GM19351 (cell line): ENCODE measurements around the gene USP8.

ENCODE experiments used
- ATAC-seq: cut with Tn5 transposase; IDR thresholded peaks from one replicate; pipeline ENCODE4 v1.9.1; 2021; ENCODE audit warnings: mild to moderate bottlenecking, moderate library complexity; ENCODE audit not compliant: unreplicated experiment

Gene USP8

DNA sequence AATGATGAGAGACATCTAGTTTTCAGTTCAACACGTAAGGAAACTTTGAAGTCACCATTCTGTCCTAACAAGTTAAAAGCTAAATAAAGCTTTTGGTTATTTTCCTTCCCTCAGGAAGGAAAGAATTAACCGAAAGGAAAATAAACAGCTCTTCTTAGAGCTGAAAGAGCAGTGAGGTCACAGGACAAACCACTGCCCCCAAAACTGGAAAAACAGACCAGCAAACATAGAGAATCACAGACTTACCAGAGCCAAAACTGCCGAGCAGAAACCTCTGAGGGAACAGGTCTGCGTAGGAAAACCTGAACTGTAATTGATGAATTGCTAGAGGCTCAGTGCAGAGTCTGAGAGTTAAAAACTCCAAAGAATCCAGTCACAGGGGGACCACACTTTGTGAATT is 107.6 kb downstream of the USP8 start:
- no peak for ATAC-seq

DNA sequence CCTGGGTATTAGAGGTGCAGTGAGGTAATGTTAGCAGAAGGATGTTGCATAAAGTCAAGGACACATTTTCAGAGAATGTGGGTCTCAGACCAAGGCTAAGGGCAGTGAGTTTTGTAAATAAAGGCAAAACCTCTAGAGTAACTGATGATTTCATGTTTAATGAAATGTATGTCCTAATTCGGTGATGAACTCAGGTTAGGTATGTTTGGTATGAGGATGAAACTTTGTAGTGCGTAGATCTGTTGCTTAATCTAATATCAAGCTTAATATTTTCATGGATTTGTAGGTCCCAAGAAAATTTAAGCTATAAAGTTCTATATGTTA is 118.6 kb downstream of the USP8 start:
- no peak for ATAC-seq

DNA sequence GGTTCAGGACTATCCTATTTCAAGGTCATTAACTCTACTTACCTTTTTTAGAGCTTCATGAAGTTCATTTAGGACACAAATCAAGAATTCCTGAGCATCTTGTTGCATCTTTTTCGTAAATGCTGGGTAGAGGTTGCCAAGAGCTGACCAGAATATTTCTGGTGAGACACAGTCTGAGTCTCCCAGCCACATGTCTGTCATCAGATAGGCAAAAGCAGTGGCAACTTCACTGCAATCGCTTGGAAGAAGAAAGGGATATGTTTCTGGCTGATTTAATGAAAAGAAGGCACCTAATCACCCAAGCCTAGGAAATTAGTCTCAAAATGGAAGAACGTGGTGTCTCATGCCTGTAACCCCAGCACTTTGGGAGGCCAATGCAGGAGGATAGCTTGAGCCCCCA is 119.4 kb downstream of the USP8 start:
- no peak for ATAC-seq

DNA sequence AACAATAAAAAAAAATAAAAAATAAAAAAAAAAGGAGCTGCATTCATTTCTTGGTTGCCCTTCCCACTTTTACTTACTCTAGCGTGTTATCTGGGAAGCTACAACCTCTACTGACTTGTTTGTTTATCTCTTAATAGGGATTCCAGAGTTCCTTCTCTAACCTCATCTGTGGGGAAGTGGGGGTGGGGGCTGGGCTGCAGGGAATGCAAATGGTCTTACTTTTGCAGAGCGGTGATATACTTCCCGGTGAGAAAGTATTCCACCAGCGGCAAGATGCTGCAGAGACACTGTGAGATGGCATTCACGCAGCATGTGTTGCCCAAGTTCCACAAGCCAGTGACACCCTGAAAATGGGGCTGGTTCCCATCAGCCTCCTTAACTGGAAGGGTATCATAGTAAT is 120.2 kb downstream of the USP8 start:
- ATAC-seq = no peak

DNA sequence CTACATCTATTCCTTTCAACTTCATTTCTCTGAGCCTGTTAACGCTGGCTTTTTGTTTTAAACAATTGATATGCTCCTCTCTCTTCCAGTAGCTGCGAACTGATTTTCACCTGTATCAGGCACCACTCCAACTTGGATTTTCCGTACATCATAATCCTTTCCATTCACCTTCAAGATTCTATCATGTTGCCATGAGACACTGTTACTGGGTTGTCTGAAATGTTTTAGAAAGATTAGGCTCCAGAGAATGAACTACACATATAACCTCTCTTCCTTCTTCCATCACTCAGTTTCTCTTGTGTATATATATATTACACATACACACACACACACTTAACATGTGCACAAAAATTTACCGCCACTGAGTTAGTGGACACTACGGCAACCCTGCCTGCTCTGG is 122.4 kb downstream of the USP8 start, which contains the start of gene USP50:
Gene USP50, minus strand, starts transcription at position 101 of the 400 bp plus-strand sequence. CDS start 141 bp downstream, outside the sequence.
- no peak for ATAC-seq

DNA sequence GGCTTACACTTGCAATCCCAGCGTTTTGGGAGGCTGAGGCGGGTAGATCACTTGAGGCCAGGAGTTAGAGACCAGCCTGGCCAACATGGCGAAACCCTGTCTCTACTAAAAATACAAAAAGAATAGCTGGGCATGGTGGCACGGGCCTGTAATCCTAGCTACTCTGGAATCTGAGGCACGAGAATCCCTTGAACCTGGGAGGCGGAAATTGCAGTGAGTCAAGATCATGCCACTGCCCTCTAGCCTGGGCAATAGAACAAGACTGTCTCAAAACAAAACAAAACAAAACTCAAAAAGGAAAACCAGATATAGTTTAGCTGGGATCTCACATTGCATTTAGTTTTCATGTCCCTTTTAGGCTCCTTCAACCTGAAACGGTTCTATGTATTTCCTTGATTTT is 125.1 kb downstream of the USP8 start:
- no peak for ATAC-seq

DNA sequence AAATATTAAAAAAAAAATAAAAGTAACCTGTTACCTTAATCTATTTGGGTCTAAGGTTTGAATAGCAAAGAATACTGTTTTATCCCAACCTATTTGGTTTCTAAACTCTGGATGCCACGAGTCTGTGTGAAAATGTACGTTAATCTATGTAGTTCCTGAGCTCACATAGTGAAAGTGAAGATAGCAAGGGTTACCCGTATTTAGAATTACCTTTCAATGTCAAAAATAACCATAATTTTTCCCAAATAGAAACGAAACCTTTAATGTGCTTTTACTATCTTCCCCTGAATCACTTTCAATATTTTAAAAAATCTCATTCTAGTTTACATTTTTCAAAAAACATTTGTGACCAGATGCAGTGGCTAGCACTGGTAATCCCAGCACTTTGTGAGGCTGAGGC is 128.0 kb downstream of the USP8 start:
- no peak for ATAC-seq

DNA sequence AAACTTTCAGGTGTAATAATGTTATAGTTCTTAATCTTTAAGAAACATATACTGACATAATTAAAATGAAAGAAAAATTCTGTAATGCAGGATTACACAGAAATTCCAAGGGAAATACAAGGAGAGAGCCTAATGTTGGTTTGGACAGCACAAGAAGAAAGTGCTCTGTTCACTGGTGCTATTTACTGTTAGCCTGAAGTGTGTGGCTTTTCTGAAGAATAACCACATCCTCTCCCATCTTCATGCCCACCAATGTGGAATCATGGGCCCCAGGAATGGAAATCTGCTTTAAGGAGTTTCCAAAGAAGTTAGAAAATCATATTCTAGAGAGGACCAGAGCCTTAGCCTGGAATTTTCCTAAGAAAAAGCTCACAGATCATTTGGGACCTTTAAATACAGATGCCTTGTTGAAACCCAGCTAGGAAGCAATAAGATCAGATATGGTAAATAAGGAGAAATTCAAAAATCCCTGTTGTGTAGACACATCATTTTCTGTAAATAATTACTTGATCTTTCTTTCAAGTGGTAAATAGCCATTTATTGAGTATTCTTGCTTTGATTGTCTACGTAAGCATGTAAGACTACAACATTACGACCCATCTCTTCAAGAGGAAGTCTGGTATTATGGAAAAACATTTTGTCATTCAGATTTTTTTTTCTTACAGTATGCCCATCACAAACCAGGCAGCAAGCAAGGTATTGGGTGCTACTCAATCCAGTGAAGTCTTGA is 132.6 kb downstream of the USP8 start:
- ATAC-seq = no peak

DNA sequence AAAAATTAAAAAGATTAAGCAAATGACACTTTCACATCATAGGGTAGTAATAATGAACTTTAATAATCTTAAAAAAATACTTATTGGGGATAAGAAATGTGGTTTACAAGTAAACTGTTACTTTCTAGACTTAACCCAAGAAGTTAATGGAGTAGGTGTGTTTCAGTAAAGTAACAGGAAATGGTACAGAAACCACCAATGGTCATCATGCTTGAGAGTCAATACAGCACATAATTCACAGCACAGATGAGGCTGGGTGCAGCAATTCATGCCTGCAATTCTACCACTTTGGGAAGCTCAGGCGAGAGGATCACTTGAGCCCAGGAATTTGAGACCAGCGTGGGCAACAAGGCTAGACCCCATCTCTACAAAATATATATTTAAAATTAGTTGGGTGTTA is 133.8 kb downstream of the USP8 start:
- no peak for ATAC-seq

DNA sequence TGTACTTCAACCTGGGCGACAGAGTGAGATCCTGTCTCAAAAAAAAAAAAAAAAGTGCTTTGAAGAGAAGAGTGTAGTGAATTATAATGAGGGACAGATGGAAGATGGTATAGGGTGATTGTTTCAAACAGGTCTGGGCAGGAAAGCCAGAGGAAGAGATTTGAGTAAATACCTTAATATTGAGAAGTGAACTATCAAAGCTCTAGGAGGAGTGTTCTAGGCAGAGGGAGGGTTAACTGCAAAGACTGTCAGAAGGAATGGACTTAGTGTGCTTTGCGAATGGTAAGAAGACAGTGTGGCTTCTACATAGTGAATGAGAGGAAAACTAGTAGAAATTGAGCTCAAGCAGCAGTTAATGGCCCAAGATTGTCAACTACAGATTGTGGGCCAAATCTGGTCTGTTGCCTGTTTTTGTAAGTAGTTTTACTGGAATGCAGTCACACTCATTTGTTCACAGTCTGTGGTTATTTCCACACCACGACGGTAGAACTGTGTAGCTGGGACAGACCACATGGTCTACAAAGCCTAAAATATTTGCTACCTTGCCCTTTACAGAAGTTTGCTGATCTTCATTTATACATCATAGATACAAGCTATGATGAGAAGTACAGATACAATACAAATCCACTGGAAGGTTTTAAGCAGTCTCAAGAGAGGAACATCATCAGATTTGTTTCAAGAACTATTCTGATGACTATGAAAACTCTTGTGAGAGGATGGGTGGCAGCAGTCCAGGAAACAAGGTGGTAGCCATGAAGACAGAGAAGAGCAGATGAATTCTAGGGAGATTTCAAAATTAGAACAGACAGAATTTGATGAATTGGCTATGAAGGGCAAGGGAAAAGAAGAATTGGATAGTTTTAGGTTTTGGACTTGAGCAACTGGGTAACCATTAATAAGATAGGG is 138.8 kb downstream of the USP8 start:
- no peak for ATAC-seq

DNA sequence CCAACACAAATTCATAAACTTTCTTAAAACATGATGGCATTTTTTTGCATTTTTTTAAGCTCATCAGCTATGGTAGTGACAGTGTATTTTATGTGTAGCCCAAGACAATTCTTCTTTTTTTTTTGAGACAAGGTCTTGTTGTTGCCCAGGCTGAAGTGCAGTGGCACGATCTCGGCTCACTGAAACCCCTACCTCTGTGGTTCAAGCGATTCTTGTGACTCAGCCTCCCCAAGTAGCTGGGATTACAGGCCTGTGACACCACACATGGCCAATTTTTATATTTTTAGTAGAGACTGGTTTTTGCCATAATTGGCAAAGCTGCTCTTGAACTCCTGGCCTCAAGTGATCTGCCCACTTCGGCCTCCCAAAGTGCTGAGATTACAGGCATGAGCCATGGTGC is 139.6 kb downstream of the USP8 start:
- no peak for ATAC-seq
